NCI-H2107 (cell line): ENCODE results near the gene HS6ST1.
"Not testable (repeated sequence)": the region's sequence is repeated elsewhere in the genome, so short reads cannot be mapped to it uniquely, and the experiment has no call there.

Experiments
- DNase-seq: peaks from one replicate; lab custom pipeline; 2025; lab: John Stamatoyannopoulos, UW

HS6ST1 gene

DNA sequence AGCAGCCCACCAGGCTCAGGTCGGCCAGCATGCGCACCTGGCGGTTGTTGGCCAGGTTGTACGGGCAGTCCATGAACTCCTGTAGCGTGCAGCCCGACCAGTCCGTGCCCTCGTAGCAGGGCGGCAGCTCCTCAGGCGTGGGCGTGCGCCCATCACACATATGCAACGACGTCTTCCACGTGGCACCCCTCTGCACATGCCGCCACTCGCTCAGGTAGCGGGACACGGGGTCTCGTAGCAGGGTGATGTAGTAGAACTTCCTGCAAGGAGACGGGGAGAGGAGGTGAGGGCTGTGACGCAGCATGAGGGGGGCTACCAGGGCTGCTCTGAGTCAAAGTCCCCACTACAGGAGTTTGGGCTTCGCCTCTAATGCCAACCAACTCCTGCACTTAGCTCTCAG, 50.1 kb downstream of the HS6ST1 start:
- not testable (repeated sequence) for DNase-seq

DNA sequence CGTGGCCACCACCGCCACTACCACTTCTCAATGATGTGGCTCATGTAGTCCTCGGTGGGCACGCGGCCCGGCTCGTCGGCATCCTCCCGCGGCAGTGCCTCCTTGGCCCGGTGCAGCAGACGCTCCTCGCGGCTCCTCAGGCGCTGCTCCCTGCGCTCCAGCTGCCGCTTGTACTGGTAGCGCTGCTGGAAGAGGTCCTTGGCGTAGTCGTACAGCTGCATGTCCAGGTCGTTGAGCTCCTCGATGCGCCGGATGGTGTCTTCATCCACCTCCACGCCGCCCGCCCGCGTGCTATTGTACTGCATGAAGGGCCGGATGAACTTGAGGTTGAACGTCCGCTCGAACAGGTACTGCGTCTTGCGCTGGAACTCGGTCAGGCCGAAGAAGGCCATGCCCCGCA, 50.5 kb downstream of the HS6ST1 start:
- not testable (repeated sequence) for DNase-seq

GRCh38 chr2:128267649-128268048, 51.0 kb downstream of the HS6ST1 start:
- not testable (repeated sequence) for DNase-seq

DNA sequence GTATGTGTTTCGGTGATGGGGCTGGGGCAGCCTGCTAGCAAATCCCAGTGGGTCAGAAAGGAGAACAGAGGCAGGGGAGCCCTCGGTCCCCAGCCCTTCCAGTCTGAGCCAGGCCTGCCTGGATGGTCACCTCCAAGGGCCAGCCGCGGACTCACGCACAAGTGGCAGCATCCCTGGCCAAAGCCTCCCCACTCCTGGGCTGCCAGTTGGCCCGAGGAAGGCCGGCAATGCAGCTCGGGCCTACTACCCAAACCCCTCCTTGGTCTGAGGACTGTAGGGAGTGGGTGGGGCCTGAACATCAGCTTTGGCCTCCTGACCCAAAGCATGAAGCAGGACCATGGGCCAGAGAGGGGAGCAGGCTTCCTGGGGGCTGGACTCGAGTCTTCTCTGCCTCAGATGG, 51.5 kb downstream of the HS6ST1 start:
- DNase-seq = not testable (repeated sequence)

DNA sequence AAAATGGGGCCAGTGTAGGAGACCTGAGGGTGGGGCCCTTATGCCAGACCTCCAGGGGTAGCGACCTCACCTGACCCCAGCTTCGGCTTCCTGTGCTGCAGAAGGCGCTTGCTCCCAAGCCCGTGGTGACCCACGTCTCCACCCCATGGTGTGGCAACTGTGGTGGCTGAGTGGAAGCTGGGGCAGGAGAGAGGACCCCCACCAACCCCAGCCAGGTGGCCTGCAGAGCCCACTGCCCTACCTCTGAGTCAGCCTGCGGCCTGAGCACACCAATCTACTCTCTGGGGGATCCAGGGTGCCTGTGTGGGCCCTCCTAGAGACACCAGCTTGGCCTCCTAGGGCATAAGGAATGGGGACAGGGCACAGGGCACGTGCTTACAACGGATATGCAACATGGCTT, 52.2 kb downstream of the HS6ST1 start:
- DNase-seq = not testable (repeated sequence)

GRCh38 chr2:128265608-128265993, 53.1 kb downstream of the HS6ST1 start:
- not testable (repeated sequence) for DNase-seq

GRCh38 chr2:128264881-128265607, 53.6 kb downstream of the HS6ST1 start:
- no peak for DNase-seq

GRCh38 chr2:128263902-128264331, 54.8 kb downstream of the HS6ST1 start:
- no peak for DNase-seq

DNA sequence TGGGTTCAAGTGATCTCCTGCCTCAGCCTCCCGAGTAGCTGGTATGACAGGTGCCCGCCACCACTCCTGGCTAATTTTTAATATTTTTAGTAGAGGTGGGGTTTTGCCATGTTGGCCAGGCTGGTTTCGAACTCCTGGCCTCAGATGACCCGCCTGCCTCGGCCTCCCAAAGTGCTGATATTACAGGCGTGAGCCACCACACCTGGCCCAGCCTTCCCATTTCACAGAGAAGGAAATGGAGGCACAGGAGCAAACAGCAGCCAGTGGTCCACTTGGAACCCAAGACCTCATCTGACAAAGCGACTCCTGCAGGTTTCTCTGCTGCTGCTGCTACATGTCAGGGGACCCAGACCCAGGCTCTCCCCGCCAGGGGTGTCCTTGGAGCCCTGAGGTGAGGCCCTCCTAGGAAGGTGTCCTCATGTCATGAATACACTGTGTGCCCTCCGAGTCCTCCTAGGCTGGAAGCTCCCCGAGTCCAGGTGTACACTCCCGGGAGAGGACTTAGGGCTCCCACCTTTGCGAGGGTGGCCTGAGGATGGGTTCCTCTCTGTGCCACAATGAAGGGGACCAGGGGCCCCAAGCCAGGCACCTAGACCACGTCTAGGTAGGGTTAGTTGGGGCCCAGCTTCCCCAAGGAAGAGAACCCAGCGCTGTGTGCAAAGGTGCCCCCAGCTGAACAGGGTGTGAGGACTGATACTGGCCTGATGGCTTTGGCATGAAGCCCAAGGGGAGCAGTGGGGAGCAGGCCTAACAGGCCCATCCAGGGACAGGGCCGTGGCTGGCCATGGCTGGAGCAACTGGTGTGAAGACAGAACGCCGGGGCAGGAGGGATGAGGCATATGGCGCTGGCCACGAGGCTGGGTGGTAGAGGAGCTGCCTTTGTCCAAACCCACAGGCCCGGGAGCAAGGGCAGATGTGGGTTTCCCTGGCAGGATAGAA, 56.1 kb downstream of the HS6ST1 start:
- DNase-seq = no peak

DNA sequence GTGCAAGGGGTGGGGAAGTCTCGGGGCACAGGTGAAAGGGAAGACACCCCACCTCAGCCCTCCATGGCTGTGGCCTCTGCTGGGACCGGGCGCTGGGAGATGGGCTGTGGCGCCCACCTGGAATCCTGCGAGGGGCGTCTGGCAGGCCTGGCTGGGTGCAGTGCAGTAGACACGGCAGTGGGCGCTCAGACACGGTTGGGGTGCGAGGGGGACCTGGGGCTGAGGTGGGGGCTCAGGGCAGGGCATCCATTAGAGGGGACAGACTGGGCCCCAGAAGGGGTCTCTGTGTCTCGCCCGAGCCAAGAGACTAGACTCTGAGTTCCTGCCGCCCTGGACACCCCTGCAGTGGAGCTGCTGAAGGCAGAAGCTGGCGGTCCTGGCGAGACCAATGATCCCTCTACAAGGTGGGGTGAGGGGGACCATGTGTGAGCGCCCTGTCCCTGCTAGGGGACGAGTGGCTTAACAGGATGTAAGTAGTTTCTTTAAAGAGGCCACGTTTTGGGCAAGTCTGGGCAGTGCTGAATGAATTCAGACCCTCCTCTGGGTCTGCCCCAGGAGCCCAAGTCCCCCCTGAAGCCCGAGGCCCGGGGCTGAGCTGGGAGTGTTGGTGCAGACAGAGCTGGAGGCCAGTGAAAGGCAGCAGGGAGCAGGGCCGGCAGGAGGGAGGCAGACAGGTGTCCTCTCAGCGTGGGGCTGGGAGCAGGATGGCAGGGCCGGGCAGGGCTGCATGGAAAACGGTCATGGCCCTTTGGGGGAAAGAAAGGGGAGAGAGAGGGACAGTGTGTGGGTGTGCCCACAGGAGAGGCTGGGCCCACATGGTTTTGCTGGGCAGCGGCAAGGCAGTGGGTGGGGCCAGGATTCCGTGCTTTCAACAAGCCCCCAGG, 57.2 kb downstream of the HS6ST1 start:
- no peak for DNase-seq

GRCh38 chr2:128260239-128261138, 58.2 kb downstream of the HS6ST1 start:
- no peak for DNase-seq

- DNase-seq = no peak
Observed at GRCh38 chr2:128259585-128259984, 59.1 kb downstream of the HS6ST1 start.

DNA sequence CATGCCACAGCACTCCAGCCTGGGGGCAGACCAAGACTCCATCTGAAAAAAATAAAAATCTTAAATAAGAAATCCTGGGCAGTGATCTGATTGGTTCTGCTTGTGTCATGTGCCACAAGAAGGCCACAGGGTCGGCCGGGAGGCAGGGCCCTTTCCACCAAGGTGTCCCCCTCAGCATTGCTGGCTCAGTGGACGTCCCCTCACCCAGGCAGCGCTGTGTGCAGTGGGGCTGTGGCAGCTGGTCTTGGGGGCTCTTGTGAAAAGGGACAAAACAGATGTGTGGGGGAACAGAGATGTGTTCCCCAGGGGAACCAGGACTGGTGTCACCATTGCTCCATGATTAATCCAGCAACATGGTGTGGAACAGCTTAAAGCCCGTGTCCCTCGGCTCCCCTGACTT, 60.5 kb downstream of the HS6ST1 start:
- no peak for DNase-seq

- no peak for DNase-seq
Observed at GRCh38 chr2:128252501-128252900, 66.2 kb downstream of the HS6ST1 start.

DNA sequence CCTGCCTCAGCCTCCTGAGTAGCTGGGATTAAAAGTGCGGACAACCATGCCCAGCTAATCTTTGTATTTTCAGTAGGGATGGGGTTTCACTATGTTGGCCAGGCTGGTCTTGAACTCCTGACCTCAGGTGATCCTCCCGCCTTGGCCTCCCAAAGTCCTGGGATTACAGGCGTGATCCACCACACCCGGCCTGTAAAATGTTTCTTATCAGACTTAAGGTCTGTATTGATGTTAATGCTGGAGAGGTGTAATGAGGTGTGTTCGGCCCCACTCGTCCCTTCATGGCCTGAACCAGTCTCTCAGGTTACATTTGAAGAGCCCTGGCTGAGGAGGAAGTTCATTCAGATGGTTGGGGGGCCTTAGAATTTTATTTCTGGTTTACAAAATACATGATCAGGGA, 66.6 kb downstream of the HS6ST1 start:
- not testable (repeated sequence) for DNase-seq

DNA sequence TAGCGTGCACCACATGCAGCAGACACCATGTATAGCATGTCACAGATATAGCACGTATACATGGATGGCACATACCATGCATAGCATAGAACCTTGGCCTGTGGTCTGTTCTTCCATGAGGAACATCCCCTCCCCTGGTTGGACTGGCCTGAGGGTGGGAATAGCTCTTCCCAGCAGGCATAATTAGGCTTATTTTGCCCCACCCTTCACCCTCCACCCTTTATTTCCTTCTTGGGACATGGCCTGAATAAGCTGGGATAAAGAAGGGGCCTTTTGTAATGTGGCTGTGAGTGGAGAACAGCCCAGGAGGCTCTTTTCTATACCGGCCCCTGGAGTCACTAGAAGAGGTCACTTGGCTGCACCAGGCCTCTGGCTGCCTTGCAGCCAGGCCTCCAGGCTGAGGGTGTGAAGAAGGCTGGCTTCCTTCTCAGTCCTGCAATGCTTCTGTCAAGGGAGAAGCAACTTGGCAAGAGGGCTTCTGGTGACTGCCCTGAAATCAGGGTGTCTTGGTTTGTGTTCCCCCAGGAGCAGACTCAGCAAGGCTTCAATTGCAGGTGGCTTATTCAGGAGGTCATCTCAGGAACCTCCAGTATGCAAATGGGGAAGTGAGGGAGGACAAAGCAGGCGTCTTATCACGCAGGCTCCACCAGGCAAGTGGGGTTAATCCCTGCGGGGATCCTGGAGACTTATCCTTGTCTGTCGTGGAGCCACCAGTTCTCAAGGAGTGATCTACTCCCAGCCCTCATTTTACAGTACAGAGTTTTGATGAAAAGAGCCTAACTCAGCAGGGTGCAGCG, 68.2 kb downstream of the HS6ST1 start:
- DNase-seq = no peak

- no peak for DNase-seq
Observed at GRCh38 chr2:128249555-128249954, 69.1 kb downstream of the HS6ST1 start.

DNA sequence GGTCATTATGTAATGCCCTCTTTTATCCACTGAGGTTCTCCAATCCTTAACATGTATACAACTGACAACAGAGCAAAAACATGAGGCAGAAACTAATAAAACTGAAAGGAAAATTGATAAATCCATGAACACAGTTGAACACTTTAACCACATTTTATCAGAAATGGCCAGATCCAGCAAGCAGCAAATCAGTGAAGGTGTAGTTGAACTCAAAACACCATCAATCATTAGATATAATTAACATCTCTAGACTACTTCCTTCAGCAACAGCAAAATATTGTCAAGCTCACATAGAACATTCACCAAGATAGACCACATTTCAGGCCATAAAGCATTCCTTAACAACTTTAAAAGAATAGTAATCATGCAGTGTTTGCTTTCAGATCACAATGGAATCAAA, 72.9 kb downstream of the HS6ST1 start:
- DNase-seq = no peak

DNA sequence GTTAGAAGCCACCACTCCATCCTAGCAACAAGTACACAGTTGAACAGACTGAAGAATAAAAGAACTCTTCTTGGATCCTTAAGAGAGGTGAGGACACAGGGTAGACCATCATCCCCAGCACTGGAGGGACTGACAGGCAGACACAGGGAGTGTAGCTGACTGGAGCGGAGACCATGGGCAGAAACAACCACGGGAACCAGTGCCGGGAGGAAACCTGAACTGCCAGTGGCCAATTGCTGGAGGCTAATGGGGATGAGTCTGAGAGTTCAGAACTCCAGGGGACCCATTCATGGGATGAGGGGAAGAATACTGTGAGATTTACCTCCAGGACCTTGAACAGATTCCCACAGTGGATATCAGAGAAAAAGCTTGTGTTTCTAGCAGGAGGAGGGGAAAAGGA, 76.8 kb downstream of the HS6ST1 start:
- no peak for DNase-seq
